ENCODE results near the gene SDCCAG8. TPM values are rescaled to one million over a fixed set of nuclear protein-coding genes. Genes with fewer than 3 reads are reported as not detected.
A peak's percentile ranks its signal among the peaks of the same experiment; 100 is the strongest.

SDCCAG8 gene
- total and polyA plus RNA-seq, 2 experiments from 2014 or later = 28.0 to 66.7 TPM

GRCh38 chr1:243288062-243288461 is 32.2 kb downstream of the SDCCAG8 start:
- H3K9me2 ChIP-seq (ENCODE audit: insufficient read depth) = no peaks in the 10 kb centered on the region
- DNase-seq (ENCODE audit: low spot score) (no peak), ATAC-seq (no peak)
- H3K79me2 ChIP-seq (replicated peaks; ENCODE audit: insufficient read depth) = no peaks in the 10 kb centered on the region
- TF ChIP-seq STAT1 (IDR thresholded peaks at IDR 0.05; ENCODE audit: unreplicated experiment) (no peak), NANOG (IDR thresholded peaks at IDR 0.05; ENCODE audit: borderline replicate concordance) (no peak), EZH2 (IDR thresholded peaks at IDR 0.05; ENCODE audit: low read depth, unreplicated experiment) (no peak), EZH2phosphoT487 (IDR thresholded peaks at IDR 0.05; ENCODE audit: unreplicated experiment) (no peak), ZNF331 (CRISPR knock-in tag; IDR thresholded peaks at IDR 0.05; ENCODE audit: low read depth) (no peak), CREB1 (CRISPR knock-in tag; IDR thresholded peaks at IDR 0.05; ENCODE audit: low read depth) (no peak), ZNF462 (CRISPR knock-in tag; IDR thresholded peaks at IDR 0.05) (no peak), POLR2AphosphoS5 (IDR thresholded peaks at IDR 0.05; ENCODE audit: low read depth) (no peak), CTCF (conservative IDR thresholded peaks at IDR 0.05; ENCODE audit: low read depth in 2 of 2) (no peak), ETS1 (IDR thresholded peaks at IDR 0.05) (no peak), REST (IDR thresholded peaks at IDR 0.05; ENCODE audit: unreplicated experiment) (no peak), JUNB (IDR thresholded peaks at IDR 0.05; ENCODE audit: unreplicated experiment) (no peak), ZNF114 (CRISPR knock-in tag; IDR thresholded peaks at IDR 0.05) (no peak)
- no peak overlapping the region for H3K4me3 ChIP-seq
- H3K4me1 ChIP-seq (ENCODE audit: insufficient read depth) = peaks cover 14% of the 10 kb centered on the region
- H3K27ac ChIP-seq (ENCODE audit: low read depth) = no peak overlapping the region
- no peak overlapping the region for H3K4me2 ChIP-seq
- no peaks in the 10 kb centered on the region for H4K20me1 ChIP-seq (replicated peaks; ENCODE audit: insufficient read depth)
- H2AFZ ChIP-seq = no peak overlapping the region
- Mint-ChIP-seq H3K36me3 (ENCODE audit: low read depth) (peaks cover 3% of the 10 kb centered on the region; the same call in 1 of the 3 replicates), H3K27me3 (ENCODE audit: insufficient read depth, low read depth, poor library complexity) (peaks cover 1% of the 10 kb centered on the region), H3K9me3 (no peaks in the 10 kb centered on the region; the same call in 2 of the 3 replicates), H3K4me3 (no peak overlapping the region), H3K27ac (0 out of 2 replicates have a peak overlapping the region, but pooled peaks have one; percentile 19), H3K4me1 (peaks cover 24% of the 10 kb centered on the region)
- no peaks in the 10 kb centered on the region for H3F3A ChIP-seq (replicated peaks; ENCODE audit: low read depth)
- no peaks in the 10 kb centered on the region for H3K27me3 ChIP-seq (ENCODE audit: insufficient read depth)
- H3K36me3 ChIP-seq (ENCODE audit: insufficient read depth) = no peaks in the 10 kb centered on the region

All from GM23338 (cell line).